HCT116 (cell line): ENCODE results near the gene ARID5B. TPM values are rescaled to one million over a fixed set of nuclear protein-coding genes. Genes with fewer than 3 reads are reported as not detected.

Experiments used
- ATAC-seq: fragments of 200-7000 bp; cut with Tn5 transposase; 2 replicates; pipeline ENCODE4 v1.9.1; 2020; ENCODE audit warnings: mild to moderate bottlenecking, moderate library complexity
- BruUV-seq: library from RNA; stranded (reverse); fragments of 400-500 nt; replicated peaks from 2 replicates; lab custom pipeline; 2021; lab: Mats Ljungman, UMichigan
- CTCF ChIA-PET: fragments of 300-600 bp; sonication (Branson Sonifier 250); formaldehyde crosslinking; loops from one replicate; lab custom pipeline; 2021; ENCODE audit warnings: antibody characterized with exemption; lab: Charles Lee
- POLR2A ChIA-PET: fragments of 300-600, 350-600 bp; sonication (Branson Sonifier 250); formaldehyde crosslinking; loops from one replicate; lab custom pipeline; 2021; ENCODE audit warnings: antibody characterized with exemption; lab: Charles Lee
- RAD21 ChIA-PET, 2 experiments: fragments of 300-600 bp; sonication (Branson Sonifier 250); formaldehyde crosslinking; loops; one replicate each; lab custom pipeline; 2023; ENCODE audit warnings: low total read pairs in 2 of 2; ENCODE audit not compliant: uncharacterized antibody in 2 of 2, unreplicated experiment in 2 of 2, low non-redundant PET in 1 of 2; lab: Charles Lee
- DNase-seq: peaks from one replicate; pipeline ENCODE4 v3.0.0-alpha.2; 2010; ENCODE audit warnings: low read depth, low spot score
- H2AFZ ChIP-seq: fragments of 200-600 bp; shearing (Covaris generic), sonication (generic); 2 replicates; pipeline ENCODE4 v1.6.1; 2017; ENCODE audit warnings: low read depth, mixed run types, mixed read lengths, antibody characterized with exemption, low read length; ENCODE audit not compliant: poor library complexity, severe bottlenecking
- H3K27ac ChIP-seq: 2 replicates; pipeline ENCODE4 v1.5.1; 2012; ENCODE audit warnings: low read depth, low read length
- H3K27me3 ChIP-seq: fragments of 200-600 bp; sonication (generic); 2 replicates; pipeline ENCODE4 v1.6.1; 2016; ENCODE audit warnings: mixed run types, low read length, mixed read lengths; ENCODE audit not compliant: insufficient read depth
- H3K36me3 ChIP-seq, 2 experiments: fragments of 200-500 bp in 1 of 2; fragments of 200-600 bp in 1 of 2; sonication (Bioruptor generic) in 1 of 2; sonication (generic) in 1 of 2; 2 replicates each; pipeline versions ENCODE4 v1.5.1 to v1.6.1; 2014 to 2016; ENCODE audit warnings: low read length in 2 of 2, inconsistent platforms in 1 of 2, mixed read lengths in 1 of 2, mixed run types in 1 of 2; ENCODE audit not compliant: insufficient read depth in 2 of 2, control insufficient read depth in 1 of 2
- H3K4me1 ChIP-seq, 2 experiments: fragments of 200-600 bp in 1 of 2; sonication (generic) in 1 of 2; 2 replicates each; pipeline versions ENCODE4 v1.5.1 to v1.6.1; 2012 to 2017; ENCODE audit warnings: low read length in 2 of 2, inconsistent platforms in 1 of 2, mild to moderate bottlenecking in 1 of 2, mixed read lengths in 1 of 2, mixed run types in 1 of 2, moderate library complexity in 1 of 2; ENCODE audit not compliant: insufficient read depth in 2 of 2, control insufficient read depth in 1 of 2
- H3K4me2 ChIP-seq: fragments of 200-600 bp; sonication (generic); 2 replicates; pipeline ENCODE4 v1.6.1; 2017; ENCODE audit warnings: mixed run types, low read length, mixed read lengths
- H3K4me3 ChIP-seq, 2 experiments: fragments of 200-600 bp in 1 of 2; sonication (generic) in 1 of 2; replicated peaks in 1 of 2; 2 replicates each; pipeline ENCODE4 v1.5.1; 2011 to 2016; ENCODE audit warnings: low read length in 2 of 2, control low read depth in 1 of 2, low read depth in 1 of 2, mild to moderate bottlenecking in 1 of 2, mixed read lengths in 1 of 2, mixed run types in 1 of 2
- H3K79me2 ChIP-seq: fragments of 200-600 bp; sonication (generic); 2 replicates; pipeline ENCODE4 v1.6.1; 2017; ENCODE audit warnings: mild to moderate bottlenecking, mixed run types, low read length, moderate library complexity, mixed read lengths; ENCODE audit not compliant: insufficient read depth
- H3K9ac ChIP-seq: fragments of 200-600 bp; sonication (generic); 2 replicates; pipeline ENCODE4 v1.6.1; 2016; ENCODE audit warnings: low read length, mixed read lengths
- H3K9me2 ChIP-seq: fragments of 200-600 bp; sonication (generic), shearing (Covaris generic); 2 replicates; pipeline ENCODE4 v1.6.1; 2017; ENCODE audit warnings: mixed run types, mild to moderate bottlenecking, moderate library complexity; ENCODE audit not compliant: insufficient read depth
- H3K9me3 ChIP-seq, 2 experiments: fragments of 200-500 bp in 1 of 2; fragments of 200-600 bp in 1 of 2; sonication (Bioruptor generic) in 1 of 2; sonication (generic) in 1 of 2; 2 replicates each; pipeline ENCODE4 v1.6.1; 2014 to 2017; ENCODE audit warnings: low read length in 2 of 2, mixed read lengths in 2 of 2, inconsistent platforms in 1 of 2, low read depth in 1 of 2, mild to moderate bottlenecking in 1 of 2, mixed run types in 1 of 2, moderate library complexity in 1 of 2; ENCODE audit not compliant: control insufficient read depth in 1 of 2, insufficient read depth in 1 of 2
- H4K20me1 ChIP-seq: fragments of 200-600 bp; sonication (generic), shearing (Covaris generic); 2 replicates; pipeline ENCODE4 v1.6.1; 2017; ENCODE audit warnings: mixed run types, mild to moderate bottlenecking, moderate library complexity; ENCODE audit not compliant: insufficient read depth
- CEBPB ChIP-seq: IDR thresholded peaks from 2 replicates; pipeline ENCODE4 v1.6.1; 2012; ENCODE audit warnings: low read depth
- EGR1 ChIP-seq: IDR thresholded peaks from 2 replicates; pipeline ENCODE4 v1.6.1; 2012; ENCODE audit warnings: low read depth
- ELF1 ChIP-seq: IDR thresholded peaks from 2 replicates; pipeline ENCODE4 v1.6.1; 2012; ENCODE audit warnings: low read depth, borderline replicate concordance
- EZH2phosphoT487 ChIP-seq: fragments of 200-600 bp; IDR thresholded peaks from 2 replicates; pipeline ENCODE4 v1.6.1; 2018; ENCODE audit warnings: antibody characterized with exemption, borderline replicate concordance
- FOSL1 ChIP-seq: IDR thresholded peaks from 2 replicates; pipeline ENCODE4 v1.6.1; 2012; ENCODE audit warnings: low read depth
- JUND ChIP-seq: IDR thresholded peaks from 2 replicates; pipeline ENCODE4 v1.6.1; 2012
- POLR2A ChIP-seq: IDR thresholded peaks from 2 replicates; pipeline ENCODE4 v1.7.0; 2011; ENCODE audit warnings: borderline replicate concordance; ENCODE audit not compliant: insufficient read depth, insufficient read length; ENCODE audit errors: extremely low read depth
- SIN3A ChIP-seq: IDR thresholded peaks from 2 replicates; pipeline ENCODE4 v1.6.1; 2012; ENCODE audit warnings: low read depth
- YY1 ChIP-seq: IDR thresholded peaks from 2 replicates; pipeline ENCODE4 v1.6.1; 2011; ENCODE audit warnings: low read length, low read depth, moderate library complexity, mild to moderate bottlenecking; ENCODE audit not compliant: insufficient replicate concordance; ENCODE audit errors: extremely low read depth
- ZFX ChIP-seq: fragments of 450-650 bp; IDR thresholded peaks from 2 replicates; pipeline ENCODE4 v1.6.1; 2017
- ZNF274 ChIP-seq: fragments of 200-500 bp; sonication (Bioruptor generic); IDR thresholded peaks from 2 replicates; pipeline ENCODE4 v1.6.1; 2014; ENCODE audit warnings: mild to moderate bottlenecking, low read depth, low read length, inconsistent platforms
- intact Hi-C: fragments of 100-400 bp; cut with micrococcal nuclease; formaldehyde crosslinking; loops from 2 replicates; pipeline ENCODE4 v1.10.0; 2022
- total RNA-seq: library from RNA; stranded (reverse); gene quantifications from one replicate; pipeline ENCODE4 v1.2.1, GENCODE V29; 2021; ENCODE audit not compliant: unreplicated experiment
- TF ChIP-seq, protein P1 (sequence below): IDR thresholded peaks from 2 replicates; pipeline ENCODE4 v1.6.1; 2012; ENCODE audit warnings: low read depth
- TF ChIP-seq, protein P2 (sequence below), 3 experiments: fragments of 200-600 bp in 1 of 3; sonication (generic) in 1 of 3; IDR thresholded peaks in 2 of 3; conservative IDR thresholded peaks in 1 of 3; 2 replicates each; pipeline ENCODE4 v1.5.1; 2012 to 2017; ENCODE audit warnings: low read depth in 2 of 3, low read length in 2 of 3, antibody characterized with exemption in 1 of 3, borderline replicate concordance in 1 of 3, control low read depth in 1 of 3, mild to moderate bottlenecking in 1 of 3, mixed read lengths in 1 of 3, mixed run types in 1 of 3, moderate library complexity in 1 of 3; ENCODE audit not compliant: insufficient read depth in 1 of 3

Gene ARID5B
- total RNA-seq, 1 experiment from 2014 or later: 4.7 TPM

- H3K9me3 ChIP-seq: no peaks in the 10 kb centered on the region
- no peak for DNase-seq
- H3K36me3 ChIP-seq: no peaks in the 10 kb centered on the region
- ChIA-PET RAD21 (no interaction called here), POLR2A (no interaction called here), CTCF (no interaction called here)
- no peaks in the 10 kb centered on the region for H3K27me3 ChIP-seq
- H3K4me1 ChIP-seq: no peaks in the 10 kb centered on the region
- H3K9ac ChIP-seq: no peak overlapping the region
- H3K4me3 ChIP-seq: no peak overlapping the region
- no peak overlapping the region for H2AFZ ChIP-seq
- intact Hi-C loops: no loop called here
- no peaks in the 10 kb centered on the region for H4K20me1 ChIP-seq
- H3K27ac ChIP-seq: no peak overlapping the region
- no peaks in the 10 kb centered on the region for H3K9me2 ChIP-seq
- no peaks in the 10 kb centered on the region for H3K79me2 ChIP-seq
- no peak for TF ChIP-seq YY1
- TF ChIP-seq ZFX: no peak
- TF ChIP-seq JUND: no peak
- BruUV-seq: no TSS peak
- no peak overlapping the region for H3K4me2 ChIP-seq
- no peak for ATAC-seq
Measured at GRCh38 chr10:62059217-62059920, 157.9 kb downstream of the ARID5B start.

DNA sequence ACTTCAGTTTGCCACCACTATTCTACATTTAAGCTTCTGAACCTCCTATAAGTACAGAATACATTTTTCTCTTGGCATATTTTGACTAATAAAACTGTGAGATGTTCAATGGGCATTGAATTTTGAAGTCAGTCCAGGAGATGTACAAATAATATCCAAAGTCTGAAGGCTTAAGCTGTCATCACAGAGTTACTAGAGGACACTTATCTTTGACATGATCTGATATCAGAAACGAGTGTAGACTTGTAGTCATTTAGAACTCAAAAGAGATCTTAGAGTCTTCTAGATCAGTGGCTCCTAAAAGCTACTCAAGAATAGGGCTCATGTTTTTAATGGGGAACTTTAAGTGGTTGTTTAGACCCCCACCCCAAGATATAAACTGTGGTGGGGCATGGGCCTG, 160.5 kb downstream of the ARID5B start:
- ChIA-PET RAD21 (no interaction called here), POLR2A (no interaction called here), CTCF (no interaction called here)
- no peaks in the 10 kb centered on the region for H3K9me2 ChIP-seq
- H2AFZ ChIP-seq: no peak overlapping the region
- no peak overlapping the region for H3K4me2 ChIP-seq
- H3K79me2 ChIP-seq: no peaks in the 10 kb centered on the region
- TF ChIP-seq FOSL1: no peak
- TF ChIP-seq SIN3A: no peak
- no peak for TF ChIP-seq EZH2phosphoT487
- TF ChIP-seq, protein P1, sequence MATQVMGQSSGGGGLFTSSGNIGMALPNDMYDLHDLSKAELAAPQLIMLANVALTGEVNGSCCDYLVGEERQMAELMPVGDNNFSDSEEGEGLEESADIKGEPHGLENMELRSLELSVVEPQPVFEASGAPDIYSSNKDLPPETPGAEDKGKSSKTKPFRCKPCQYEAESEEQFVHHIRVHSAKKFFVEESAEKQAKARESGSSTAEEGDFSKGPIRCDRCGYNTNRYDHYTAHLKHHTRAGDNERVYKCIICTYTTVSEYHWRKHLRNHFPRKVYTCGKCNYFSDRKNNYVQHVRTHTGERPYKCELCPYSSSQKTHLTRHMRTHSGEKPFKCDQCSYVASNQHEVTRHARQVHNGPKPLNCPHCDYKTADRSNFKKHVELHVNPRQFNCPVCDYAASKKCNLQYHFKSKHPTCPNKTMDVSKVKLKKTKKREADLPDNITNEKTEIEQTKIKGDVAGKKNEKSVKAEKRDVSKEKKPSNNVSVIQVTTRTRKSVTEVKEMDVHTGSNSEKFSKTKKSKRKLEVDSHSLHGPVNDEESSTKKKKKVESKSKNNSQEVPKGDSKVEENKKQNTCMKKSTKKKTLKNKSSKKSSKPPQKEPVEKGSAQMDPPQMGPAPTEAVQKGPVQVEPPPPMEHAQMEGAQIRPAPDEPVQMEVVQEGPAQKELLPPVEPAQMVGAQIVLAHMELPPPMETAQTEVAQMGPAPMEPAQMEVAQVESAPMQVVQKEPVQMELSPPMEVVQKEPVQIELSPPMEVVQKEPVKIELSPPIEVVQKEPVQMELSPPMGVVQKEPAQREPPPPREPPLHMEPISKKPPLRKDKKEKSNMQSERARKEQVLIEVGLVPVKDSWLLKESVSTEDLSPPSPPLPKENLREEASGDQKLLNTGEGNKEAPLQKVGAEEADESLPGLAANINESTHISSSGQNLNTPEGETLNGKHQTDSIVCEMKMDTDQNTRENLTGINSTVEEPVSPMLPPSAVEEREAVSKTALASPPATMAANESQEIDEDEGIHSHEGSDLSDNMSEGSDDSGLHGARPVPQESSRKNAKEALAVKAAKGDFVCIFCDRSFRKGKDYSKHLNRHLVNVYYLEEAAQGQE: no peak
- no peak for TF ChIP-seq POLR2A
- TF ChIP-seq YY1: no peak
- no peak for TF ChIP-seq CEBPB
- no peak for TF ChIP-seq EGR1
- TF ChIP-seq, protein P2, sequence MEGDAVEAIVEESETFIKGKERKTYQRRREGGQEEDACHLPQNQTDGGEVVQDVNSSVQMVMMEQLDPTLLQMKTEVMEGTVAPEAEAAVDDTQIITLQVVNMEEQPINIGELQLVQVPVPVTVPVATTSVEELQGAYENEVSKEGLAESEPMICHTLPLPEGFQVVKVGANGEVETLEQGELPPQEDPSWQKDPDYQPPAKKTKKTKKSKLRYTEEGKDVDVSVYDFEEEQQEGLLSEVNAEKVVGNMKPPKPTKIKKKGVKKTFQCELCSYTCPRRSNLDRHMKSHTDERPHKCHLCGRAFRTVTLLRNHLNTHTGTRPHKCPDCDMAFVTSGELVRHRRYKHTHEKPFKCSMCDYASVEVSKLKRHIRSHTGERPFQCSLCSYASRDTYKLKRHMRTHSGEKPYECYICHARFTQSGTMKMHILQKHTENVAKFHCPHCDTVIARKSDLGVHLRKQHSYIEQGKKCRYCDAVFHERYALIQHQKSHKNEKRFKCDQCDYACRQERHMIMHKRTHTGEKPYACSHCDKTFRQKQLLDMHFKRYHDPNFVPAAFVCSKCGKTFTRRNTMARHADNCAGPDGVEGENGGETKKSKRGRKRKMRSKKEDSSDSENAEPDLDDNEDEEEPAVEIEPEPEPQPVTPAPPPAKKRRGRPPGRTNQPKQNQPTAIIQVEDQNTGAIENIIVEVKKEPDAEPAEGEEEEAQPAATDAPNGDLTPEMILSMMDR (IDR thresholded peaks at IDR 0.05 in 2 of 3, conservative IDR thresholded peaks at IDR 0.05 in 1 of 3; ENCODE audit: borderline replicate concordance in 1 of 3, insufficient read depth in 1 of 3, low read depth in 2 of 3, low read length in 2 of 3): no peak
- TF ChIP-seq ELF1: no peak
- TF ChIP-seq ZNF274: no peak
- no peaks in the 10 kb centered on the region for H3K4me1 ChIP-seq
- BruUV-seq: no TSS peak
- intact Hi-C loops: no loop called here
- no peaks in the 10 kb centered on the region for H3K36me3 ChIP-seq
- no peak overlapping the region for H3K9ac ChIP-seq
- no peaks in the 10 kb centered on the region for H3K27me3 ChIP-seq
- H3K27ac ChIP-seq: no peak overlapping the region
- no peak for ATAC-seq
- H3K9me3 ChIP-seq: no peaks in the 10 kb centered on the region
- no peaks in the 10 kb centered on the region for H4K20me1 ChIP-seq
- DNase-seq: no peak
- no peak overlapping the region for H3K4me3 ChIP-seq
